HepG2 (cell line): ENCODE data around the gene ADCY10. TPM values are rescaled to one million over a fixed set of nuclear protein-coding genes. Genes with fewer than 3 reads are reported as not detected.

ENCODE experiments used
- EHMT2 ChIP-seq: fragments of 200-600 bp; sonication (generic); IDR thresholded peaks from 2 replicates; pipeline ENCODE4 v1.7.0; 2017; ENCODE audit warnings: antibody characterized with exemption, low read depth, low read length, borderline replicate concordance
- FOXJ3 ChIP-seq: sonication (generic); formaldehyde crosslinking; IDR thresholded peaks from 2 replicates; pipeline ENCODE4 v1.4.0; 2020; ENCODE audit warnings: missing genetic modification reagents, mild to moderate bottlenecking, borderline replicate concordance
- GATAD2A ChIP-seq: IDR thresholded peaks from 2 replicates; pipeline ENCODE4 v1.6.1; 2016
- GMEB1 ChIP-seq: sonication (generic); formaldehyde crosslinking; IDR thresholded peaks from 2 replicates; pipeline ENCODE4 v1.5.1; 2020; ENCODE audit warnings: missing genetic modification reagents, mild to moderate bottlenecking, borderline replicate concordance
- HDAC2 ChIP-seq: sonication (generic); formaldehyde crosslinking; IDR thresholded peaks from 2 replicates; pipeline ENCODE4 v1.4.0; 2020; ENCODE audit warnings: missing genetic modification reagents
- MXD4 ChIP-seq: IDR thresholded peaks from 2 replicates; pipeline ENCODE4 v1.6.1; 2016; ENCODE audit warnings: mild to moderate bottlenecking, missing biosample characterization, missing genetic modification reagents
- NCOA2 ChIP-seq: sonication (generic); formaldehyde crosslinking; IDR thresholded peaks from 2 replicates; pipeline ENCODE4 v1.8.0; 2022; ENCODE audit warnings: inconsistent platforms
- NR2C2 ChIP-seq: sonication (generic); formaldehyde crosslinking; IDR thresholded peaks from 2 replicates; pipeline ENCODE4 v1.4.0; 2020; ENCODE audit warnings: missing genetic modification reagents, mild to moderate bottlenecking, moderate library complexity, borderline replicate concordance
- NR2F1 ChIP-seq, 2 experiments: fragments of 450-650 bp in 1 of 2; formaldehyde crosslinking in 1 of 2; IDR thresholded peaks; 2 replicates each; pipeline versions ENCODE4 v1.5.0 to v1.6.1; 2016 to 2020; ENCODE audit warnings: mild to moderate bottlenecking in 1 of 2, missing compliant biosample characterization in 1 of 2, missing genetic modification reagents in 1 of 2, moderate library complexity in 1 of 2
- POLR2G ChIP-seq: fragments of 200-400 bp; formaldehyde crosslinking; IDR thresholded peaks from 2 replicates; pipeline ENCODE4 v1.6.1; 2018; ENCODE audit warnings: mild to moderate bottlenecking, low read depth, low read length, moderate library complexity
- PPARG ChIP-seq: conservative IDR thresholded peaks from 2 replicates; pipeline ENCODE4 v1.6.1; 2016; ENCODE audit warnings: missing biosample characterization, missing genetic modification reagents
- RBM22 ChIP-seq: fragments of 200-400 bp; formaldehyde crosslinking; optimal IDR thresholded peaks from 2 replicates; pipeline ENCODE3; 2017; ENCODE audit warnings: mild to moderate bottlenecking, low read length, moderate library complexity
- RFXAP ChIP-seq: sonication (generic); formaldehyde crosslinking; IDR thresholded peaks from 2 replicates; pipeline ENCODE4 v1.4.0; 2020; ENCODE audit warnings: missing genetic modification reagents, borderline replicate concordance
- RXRA ChIP-seq: sonication (generic); formaldehyde crosslinking; IDR thresholded peaks from 2 replicates; pipeline ENCODE4 v1.5.1; 2020; ENCODE audit warnings: missing genetic modification reagents
- SOX5 ChIP-seq: IDR thresholded peaks from 2 replicates; pipeline ENCODE4 v1.6.1; 2016; ENCODE audit warnings: borderline replicate concordance
- SOX6 ChIP-seq, 2 experiments: fragments of 450-650 bp in 1 of 2; sonication (generic) in 1 of 2; formaldehyde crosslinking in 1 of 2; IDR thresholded peaks; 2 replicates each; pipeline versions ENCODE4 v1.4.0 to v1.6.1; 2017 to 2020; ENCODE audit warnings: antibody characterized with exemption in 1 of 2, mild to moderate bottlenecking in 1 of 2, missing genetic modification reagents in 1 of 2
- ZFX ChIP-seq: sonication (generic); formaldehyde crosslinking; IDR thresholded peaks from 2 replicates; pipeline ENCODE4 v1.4.0; 2020; ENCODE audit warnings: mild to moderate bottlenecking, low read depth, missing genetic modification reagents, moderate library complexity
- ZNF205 ChIP-seq: IDR thresholded peaks from 2 replicates; pipeline ENCODE4 v1.6.1; 2018; ENCODE audit warnings: missing biosample characterization, missing genetic modification reagents
- ZNF331 ChIP-seq: sonication (generic); formaldehyde crosslinking; IDR thresholded peaks from 2 replicates; pipeline ENCODE4 v1.4.0; 2020; ENCODE audit warnings: missing genetic modification reagents
- ZNF337 ChIP-seq: sonication (generic); formaldehyde crosslinking; IDR thresholded peaks from 2 replicates; pipeline ENCODE4 v1.5.1; 2020; ENCODE audit warnings: missing genetic modification reagents, low read depth, mild to moderate bottlenecking, borderline replicate concordance
- ZNF614 ChIP-seq: IDR thresholded peaks from 2 replicates; pipeline ENCODE4 v1.6.1; 2018; ENCODE audit warnings: missing biosample characterization, missing genetic modification reagents, inconsistent platforms, borderline replicate concordance
- ZNF644 ChIP-seq: IDR thresholded peaks from 2 replicates; pipeline ENCODE4 v1.6.1; 2016; ENCODE audit warnings: low read depth
- polyA plus RNA-seq, 8 experiments: library from polyadenylated mRNA; depleted of rRNA in 3 of 8; stranded (reverse) in 7 of 8; unstranded in 1 of 8; fragments of >200 nt; fragmentation: Illumina TruSeq in 4 of 8; extraction: Trizol in 4 of 8; gene quantifications; 2 replicates each; pipeline versions ENCODE4 v1.2.1 to v1.2.3, GENCODE V29; 2011 to 2016; ENCODE audit warnings: low read depth in 4 of 8, missing spikeins in 1 of 8, mixed read lengths in 1 of 8; ENCODE audit not compliant: insufficient read depth in 1 of 8
- total RNA-seq, 5 experiments: library from RNA; depleted of rRNA; stranded (reverse); fragments of >200 nt; fragmentation: Illumina TruSeq; extraction: Trizol; gene quantifications; 2 replicates each; pipeline ENCODE4 v1.2.3, GENCODE V29; 2016; ENCODE audit warnings: low read depth in 1 of 5
- TF ChIP-seq, protein P1 (sequence below): sonication (generic); formaldehyde crosslinking; IDR thresholded peaks from 2 replicates; pipeline ENCODE4 v1.8.0; 2022; ENCODE audit warnings: missing genetic modification reagents, mild to moderate bottlenecking, moderate library complexity, borderline replicate concordance
- TF ChIP-seq, protein P2 (sequence below): IDR thresholded peaks from 2 replicates; pipeline ENCODE4 v1.6.1; 2016; ENCODE audit warnings: mild to moderate bottlenecking

The ADCY10 gene
- total and polyA plus RNA-seq, 2 of the 13 experiments (the other 11 are each of a cell fraction or from before 2014, with no cell fraction given): 0.02 to 0.03 TPM

DNA sequence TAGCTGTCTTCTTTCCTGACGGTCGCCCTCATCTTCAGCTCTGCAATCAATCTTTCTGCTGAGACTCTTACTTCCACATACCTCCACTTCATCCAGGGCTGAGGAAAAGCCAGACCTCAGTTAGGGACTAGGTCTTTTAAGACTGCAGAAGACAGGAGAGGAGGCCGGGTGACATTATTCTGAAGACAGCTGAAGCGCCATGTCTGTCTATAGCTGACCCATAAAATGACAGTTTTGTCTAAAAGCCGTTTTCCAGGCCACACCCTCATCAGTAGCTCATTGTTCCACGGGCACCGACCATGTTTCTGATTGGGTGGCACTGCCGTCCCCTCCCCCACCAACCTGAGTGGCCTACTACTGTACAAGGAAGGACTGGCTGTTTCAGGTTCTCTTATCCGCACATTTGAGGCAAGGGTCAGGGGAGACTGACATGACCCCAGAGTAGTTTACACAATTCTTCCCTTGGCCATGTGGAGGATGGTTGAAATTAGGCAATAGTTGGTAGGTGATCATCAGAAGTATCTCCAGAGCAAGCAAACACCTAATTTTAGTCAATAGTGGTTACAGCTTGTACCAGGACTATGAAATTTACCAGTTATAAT is at the start of gene ADCY10 (continued):
- TF ChIP-seq GMEB1 (CRISPR knock-in tag): no peak
- TF ChIP-seq RFXAP (CRISPR knock-in tag): no peak
- peak; percentile 31; the same call in 1 of the 2 replicates for TF ChIP-seq ZNF614 (CRISPR knock-in tag)
- peak; percentile 31; the same call in 1 of the 2 replicates for TF ChIP-seq POLR2G
- TF ChIP-seq MXD4 (CRISPR knock-in tag): 0 out of 2 replicates have a peak, but pooled peaks have one; percentile 25
- TF ChIP-seq FOXJ3 (CRISPR knock-in tag): 0 out of 2 replicates have a peak, but pooled peaks have one; percentile 45
- peak; percentile 62; the same call in 1 of the 2 replicates for TF ChIP-seq PPARG (CRISPR knock-in tag)
- peak; percentile 41 to 74; a peak in 3 of 4 replicates for TF ChIP-seq NR2F1 (CRISPR knock-in tag; IDR thresholded peaks at IDR 0.05)
- TF ChIP-seq ZFX (CRISPR knock-in tag): peak; percentile 26; the same call in 1 of the 2 replicates
- TF ChIP-seq NR2C2 (CRISPR knock-in tag): peak; percentile 82
- peak; percentile 50; the same call in 1 of the 2 replicates for TF ChIP-seq HDAC2 (CRISPR knock-in tag)
- peak; percentile 43; the same call in 1 of the 2 replicates for TF ChIP-seq EHMT2
- TF ChIP-seq, protein P1, sequence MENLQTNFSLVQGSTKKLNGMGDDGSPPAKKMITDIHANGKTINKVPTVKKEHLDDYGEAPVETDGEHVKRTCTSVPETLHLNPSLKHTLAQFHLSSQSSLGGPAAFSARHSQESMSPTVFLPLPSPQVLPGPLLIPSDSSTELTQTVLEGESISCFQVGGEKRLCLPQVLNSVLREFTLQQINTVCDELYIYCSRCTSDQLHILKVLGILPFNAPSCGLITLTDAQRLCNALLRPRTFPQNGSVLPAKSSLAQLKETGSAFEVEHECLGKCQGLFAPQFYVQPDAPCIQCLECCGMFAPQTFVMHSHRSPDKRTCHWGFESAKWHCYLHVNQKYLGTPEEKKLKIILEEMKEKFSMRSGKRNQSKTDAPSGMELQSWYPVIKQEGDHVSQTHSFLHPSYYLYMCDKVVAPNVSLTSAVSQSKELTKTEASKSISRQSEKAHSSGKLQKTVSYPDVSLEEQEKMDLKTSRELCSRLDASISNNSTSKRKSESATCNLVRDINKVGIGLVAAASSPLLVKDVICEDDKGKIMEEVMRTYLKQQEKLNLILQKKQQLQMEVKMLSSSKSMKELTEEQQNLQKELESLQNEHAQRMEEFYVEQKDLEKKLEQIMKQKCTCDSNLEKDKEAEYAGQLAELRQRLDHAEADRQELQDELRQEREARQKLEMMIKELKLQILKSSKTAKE (CRISPR knock-in tag): 0 out of 2 replicates have a peak, but pooled peaks have one; percentile 22
- peak; percentile 42; the same call in 1 of the 2 replicates for TF ChIP-seq NCOA2 (CRISPR knock-in tag)
- 0 out of 2 replicates have a peak, but pooled peaks have one; percentile 52 for TF ChIP-seq ZNF644
- TF ChIP-seq RBM22: no peak
- peak; percentile 53; the same call in 1 of the 2 replicates for TF ChIP-seq ZNF331
- TF ChIP-seq ZNF205 (CRISPR knock-in tag): no peak
- TF ChIP-seq SOX5 (CRISPR knock-in tag): peak; percentile 32; the same call in 1 of the 2 replicates
- no peak for TF ChIP-seq SOX6 (IDR thresholded peaks at IDR 0.05)
- TF ChIP-seq SOX6 (CRISPR knock-in tag; IDR thresholded peaks at IDR 0.05): peak; percentile 53; the same call in 1 of the 2 replicates
- no peak for TF ChIP-seq ZNF337 (CRISPR knock-in tag)
- TF ChIP-seq GATAD2A (CRISPR knock-in tag): peak; percentile 87
- TF ChIP-seq RXRA (CRISPR knock-in tag): peak; percentile 45; the same call in 1 of the 2 replicates
- TF ChIP-seq, protein P2, sequence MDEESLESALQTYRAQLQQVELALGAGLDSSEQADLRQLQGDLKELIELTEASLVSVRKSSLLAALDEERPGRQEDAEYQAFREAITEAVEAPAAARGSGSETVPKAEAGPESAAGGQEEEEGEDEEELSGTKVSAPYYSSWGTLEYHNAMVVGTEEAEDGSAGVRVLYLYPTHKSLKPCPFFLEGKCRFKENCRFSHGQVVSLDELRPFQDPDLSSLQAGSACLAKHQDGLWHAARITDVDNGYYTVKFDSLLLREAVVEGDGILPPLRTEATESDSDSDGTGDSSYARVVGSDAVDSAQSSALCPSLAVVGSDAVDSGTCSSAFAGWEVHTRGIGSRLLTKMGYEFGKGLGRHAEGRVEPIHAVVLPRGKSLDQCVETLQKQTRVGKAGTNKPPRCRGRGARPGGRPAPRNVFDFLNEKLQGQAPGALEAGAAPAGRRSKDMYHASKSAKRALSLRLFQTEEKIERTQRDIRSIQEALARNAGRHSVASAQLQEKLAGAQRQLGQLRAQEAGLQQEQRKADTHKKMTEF (CRISPR knock-in tag): peak; percentile 54; the same call in 1 of the 2 replicates
